NCI-H748 (cell line): ENCODE data around the gene CD86.
"Not testable (repeated sequence)": the region's sequence is repeated elsewhere in the genome, so short reads cannot be mapped to it uniquely, and the experiment has no call there.

ENCODE experiments used
- DNase-seq: peaks from one replicate; lab custom pipeline; 2025; ENCODE audit not compliant: unreplicated experiment; lab: John Stamatoyannopoulos, UW

The CD86 gene

GRCh38 chr3:122148941-122149627 is 93.9 kb downstream of the CD86 start:
- no peak for DNase-seq

DNA sequence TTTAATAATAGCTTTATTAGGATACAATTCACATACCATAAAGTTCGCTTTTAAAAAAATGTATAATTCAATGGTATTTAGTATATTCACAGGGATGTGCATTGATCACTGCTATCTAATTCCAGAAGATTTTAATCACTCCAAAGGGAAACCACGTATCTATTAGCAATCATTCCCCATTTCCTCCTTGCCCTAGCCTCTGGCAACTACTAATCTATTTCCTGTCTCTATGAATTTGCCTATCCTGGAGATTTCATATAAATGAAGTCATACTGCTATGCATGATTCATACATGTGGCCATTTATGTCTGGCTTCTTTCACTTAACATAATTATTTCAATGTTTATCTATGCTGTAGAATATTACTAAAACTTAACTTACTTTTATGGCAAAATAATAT is 96.3 kb downstream of the CD86 start:
- DNase-seq, result no peak

DNA sequence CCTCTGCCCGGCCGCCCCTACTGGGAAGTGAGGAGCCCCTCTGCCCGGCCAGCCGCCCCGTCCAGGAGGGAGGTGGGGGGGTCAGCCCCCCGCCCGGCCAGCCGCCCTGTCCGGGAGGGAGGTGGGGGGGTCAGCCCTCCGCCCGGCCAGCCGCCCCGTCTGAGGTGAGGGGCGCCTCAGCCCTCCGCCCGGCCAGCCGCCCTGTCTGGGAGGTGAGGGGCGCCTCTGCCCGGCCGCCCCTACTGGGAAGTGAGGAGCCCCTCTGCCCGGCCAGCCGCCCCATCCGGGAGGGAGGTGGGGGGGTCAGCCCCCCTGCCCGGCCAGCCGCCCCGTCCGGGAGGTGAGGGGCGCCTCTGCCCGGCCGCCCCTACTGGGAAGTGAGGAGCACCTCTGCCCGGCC is 109.8 kb downstream of the CD86 start:
- DNase-seq, result not testable (repeated sequence)

DNA sequence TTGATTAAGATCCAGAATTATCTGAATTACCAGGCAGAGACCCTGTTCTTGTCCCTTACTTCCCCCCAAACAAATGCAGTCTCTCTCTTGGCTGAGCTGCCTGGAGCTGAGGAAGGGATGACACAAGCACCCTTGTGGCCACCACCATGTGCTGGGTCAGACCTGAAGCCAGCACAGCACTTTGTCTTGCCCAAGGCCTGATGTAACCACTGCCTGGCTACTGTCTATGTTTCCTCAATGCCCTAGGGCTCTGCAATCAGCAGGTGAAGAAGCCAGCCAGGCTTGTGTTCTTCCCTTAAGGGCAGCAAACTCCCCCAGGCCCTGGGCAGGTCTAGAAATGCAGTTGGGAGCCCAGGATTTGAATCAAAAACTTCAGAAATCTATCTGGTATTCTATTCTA is 112.5 kb downstream of the CD86 start:
- no peak for DNase-seq

DNA sequence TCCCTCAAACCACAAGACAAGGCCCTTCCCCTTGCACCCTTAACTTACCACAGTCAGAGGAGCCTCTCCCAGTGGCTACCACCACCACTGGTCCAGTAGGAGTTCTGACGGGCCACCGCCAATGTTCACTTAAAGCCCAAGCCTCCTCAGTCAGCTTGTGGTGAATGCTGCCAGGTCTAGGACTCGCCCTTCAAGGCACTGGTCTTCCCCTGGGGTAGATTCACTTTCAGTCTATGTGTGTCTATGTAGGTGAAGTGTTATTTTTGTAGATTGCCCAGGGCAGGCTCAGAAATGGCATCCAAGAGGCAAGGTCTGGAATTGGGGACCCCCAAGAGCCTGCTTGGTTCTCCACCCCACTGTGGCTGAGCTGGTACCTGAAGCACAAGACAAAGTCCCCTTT is 112.9 kb downstream of the CD86 start:
- DNase-seq, result no peak

- no peak for DNase-seq
Measured at GRCh38 chr3:122169911-122170310, 114.7 kb downstream of the CD86 start.
